ENCODE measurements around the gene ABHD16B.

Gene ABHD16B

DNA sequence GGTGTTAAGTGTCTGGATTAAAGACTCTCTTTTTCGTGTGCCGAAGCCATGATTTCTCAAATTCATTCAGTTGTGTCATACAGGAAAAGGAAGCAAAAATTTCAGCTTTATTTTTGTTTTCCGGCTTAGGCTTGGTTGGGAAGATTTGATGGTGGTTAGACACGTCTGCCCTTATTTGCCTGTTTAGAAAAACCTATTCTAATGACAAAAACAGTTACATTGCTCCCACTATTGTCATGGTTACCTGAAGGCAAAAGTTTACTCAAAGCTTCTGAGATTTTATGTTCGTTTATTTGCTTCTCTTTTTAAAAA lies 34.6 kb downstream of the ABHD16B start:
- no peak for DNase-seq (ENCODE audit: low read depth)

DNA sequence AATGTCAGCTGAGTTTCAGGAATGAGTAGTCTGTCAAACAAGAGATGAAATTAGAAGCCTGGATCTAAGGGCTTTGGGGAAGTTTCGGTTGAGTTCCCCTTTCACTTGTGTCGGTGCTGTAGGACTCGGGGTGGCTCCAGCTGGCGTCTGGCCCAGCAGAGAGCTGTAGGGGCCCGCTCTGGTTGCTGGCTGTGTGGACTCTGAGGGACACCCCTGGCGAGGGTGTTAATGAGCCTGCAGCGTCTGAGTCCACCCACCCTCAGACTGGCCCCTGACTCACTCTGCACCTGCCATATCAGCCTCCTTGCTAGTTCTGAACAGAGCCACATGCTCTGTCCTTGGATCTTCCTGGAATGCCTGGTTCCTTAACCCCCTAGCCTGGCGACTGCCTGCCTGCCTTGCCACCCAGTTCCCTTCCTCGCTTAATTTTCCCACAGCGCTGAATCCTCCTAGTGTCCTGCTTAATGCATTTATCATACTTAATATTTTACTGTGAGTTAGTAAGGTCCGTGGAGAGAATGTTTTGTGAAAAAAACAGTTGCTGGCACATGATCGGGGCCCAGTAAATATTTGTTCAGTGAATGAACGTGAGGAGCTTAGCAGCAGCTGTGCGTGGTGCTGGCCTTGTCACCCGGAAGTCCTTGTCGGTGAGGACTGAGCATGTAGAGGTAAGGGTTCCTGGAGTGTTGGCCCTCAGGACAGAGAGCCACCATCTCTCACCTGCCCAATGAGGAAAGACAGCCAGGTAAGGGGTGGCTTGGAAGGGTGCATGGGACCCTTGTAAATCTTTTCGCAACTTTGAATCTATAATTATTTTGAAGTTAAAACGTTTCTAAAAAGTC lies 35.2 kb downstream of the ABHD16B start:
- DNase-seq (ENCODE audit: low read depth): no peak

DNA sequence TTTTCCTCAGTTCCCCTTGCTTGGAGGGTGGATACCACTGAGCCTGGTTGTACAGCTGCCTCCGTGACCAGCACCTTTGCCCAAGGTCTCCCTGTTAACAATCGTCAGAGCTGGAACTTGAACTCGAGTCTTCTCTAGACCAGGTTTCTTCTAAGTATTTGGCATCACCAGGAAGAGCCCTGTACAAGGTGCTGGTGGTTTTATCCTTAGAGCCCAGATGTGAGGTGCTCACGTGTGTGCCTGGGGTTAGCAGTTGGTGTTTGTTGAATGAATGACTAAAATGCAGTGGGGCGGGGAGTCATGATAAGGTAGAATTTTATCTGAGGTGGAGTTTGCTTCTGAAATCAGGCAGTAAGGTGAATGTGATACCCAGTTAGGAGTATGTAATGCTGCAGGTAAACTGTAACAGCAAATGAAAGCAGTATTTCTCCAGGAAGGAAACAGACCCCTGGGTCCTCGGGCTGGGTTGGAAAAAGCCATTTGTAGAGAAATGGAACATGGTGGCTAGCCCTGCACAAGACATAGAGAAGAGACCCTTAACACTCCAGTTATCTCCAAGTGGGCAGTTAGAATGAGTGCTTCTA lies 36.8 kb downstream of the ABHD16B start:
- DNase-seq (ENCODE audit: low read depth): no peak

DNA sequence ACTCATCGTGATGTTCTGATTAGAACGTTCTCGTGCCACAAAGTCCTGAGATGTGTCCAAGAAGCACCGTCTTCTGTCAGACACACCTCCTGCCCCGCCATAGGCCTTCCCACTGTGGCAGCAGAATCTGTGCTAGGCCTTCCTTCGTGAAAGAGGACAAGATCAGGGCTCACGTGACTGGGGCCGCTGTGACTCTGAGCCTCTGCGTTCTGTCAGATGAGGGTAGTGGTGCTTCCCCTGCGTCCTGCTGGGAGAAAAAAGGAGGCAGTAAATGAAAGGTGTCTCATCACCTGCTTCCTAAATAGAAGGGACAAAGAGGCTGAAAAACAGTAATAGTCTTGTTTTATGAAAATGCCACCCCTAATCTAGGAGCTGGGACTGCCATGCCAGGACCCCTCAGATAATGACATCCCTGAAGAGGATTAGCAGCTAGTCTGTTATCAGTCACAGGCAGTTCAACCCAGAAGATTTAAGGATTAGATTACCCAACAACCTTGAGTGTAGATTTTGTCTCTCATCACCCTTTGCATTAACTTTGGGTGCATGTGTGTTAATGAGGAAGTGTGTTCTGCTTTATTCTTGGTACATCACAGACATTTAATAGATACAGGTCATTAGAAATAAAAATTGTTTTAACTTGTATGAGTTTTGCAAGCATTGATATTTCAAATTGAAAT lies 37.7 kb downstream of the ABHD16B start:
- no peak for DNase-seq (ENCODE audit: low read depth)

DNA sequence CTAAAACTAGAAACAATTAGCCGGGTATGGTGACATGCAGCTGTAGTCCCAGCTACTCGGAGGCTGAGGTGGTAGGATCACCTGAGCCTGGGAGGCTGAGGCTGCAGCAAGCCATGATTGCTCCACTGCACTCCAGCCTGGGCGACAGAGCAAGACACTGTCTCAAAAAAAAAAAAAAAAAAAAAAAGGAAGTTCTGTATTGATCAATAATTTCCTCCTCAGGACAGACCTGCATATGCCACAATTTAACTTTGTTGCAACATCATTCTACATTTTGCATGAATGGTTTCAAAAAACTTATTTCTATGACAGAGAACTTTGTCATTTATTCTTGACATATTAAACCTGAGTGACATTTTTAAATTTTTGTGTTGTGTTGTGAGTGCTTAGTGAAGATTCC lies 39.1 kb downstream of the ABHD16B start:
- no peak for DNase-seq (ENCODE audit: low read depth)

DNA sequence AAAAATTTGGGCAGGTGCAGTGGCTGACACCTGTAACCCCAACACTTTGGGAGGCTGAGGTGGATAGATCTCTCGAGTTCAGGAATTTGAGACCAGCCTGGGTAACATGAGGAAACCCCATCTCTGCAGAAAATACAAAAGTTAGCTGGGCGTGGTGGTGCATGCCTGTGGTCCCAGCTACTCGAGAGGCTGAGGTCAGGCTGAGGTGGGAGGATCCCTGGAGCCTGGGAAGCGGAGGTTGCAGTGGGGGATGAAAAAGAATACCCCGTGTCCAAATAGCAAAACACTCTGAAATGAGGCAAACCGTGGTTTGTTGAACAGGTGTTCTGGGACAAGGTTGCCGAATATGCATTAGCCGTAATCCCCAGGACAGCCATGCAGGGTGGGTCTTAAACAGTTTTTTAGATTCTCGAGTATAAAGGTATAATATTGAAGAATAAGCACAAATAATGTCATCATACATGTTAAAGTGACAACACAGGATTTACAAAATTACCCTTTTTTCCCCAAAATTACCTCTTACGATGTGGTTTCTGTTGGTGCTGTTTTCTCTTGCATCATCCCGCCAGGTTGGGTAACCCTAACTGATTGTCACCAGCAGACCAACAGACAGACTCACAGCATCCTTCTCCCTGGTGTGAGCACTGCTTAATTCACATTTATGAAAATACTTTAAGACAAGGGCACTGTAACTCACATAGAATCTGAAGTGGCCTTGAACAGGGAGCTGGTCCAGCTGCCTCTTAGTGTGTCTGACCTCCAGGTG lies 42.7 kb downstream of the ABHD16B start:
- DNase-seq (ENCODE audit: low read depth): no peak

DNA sequence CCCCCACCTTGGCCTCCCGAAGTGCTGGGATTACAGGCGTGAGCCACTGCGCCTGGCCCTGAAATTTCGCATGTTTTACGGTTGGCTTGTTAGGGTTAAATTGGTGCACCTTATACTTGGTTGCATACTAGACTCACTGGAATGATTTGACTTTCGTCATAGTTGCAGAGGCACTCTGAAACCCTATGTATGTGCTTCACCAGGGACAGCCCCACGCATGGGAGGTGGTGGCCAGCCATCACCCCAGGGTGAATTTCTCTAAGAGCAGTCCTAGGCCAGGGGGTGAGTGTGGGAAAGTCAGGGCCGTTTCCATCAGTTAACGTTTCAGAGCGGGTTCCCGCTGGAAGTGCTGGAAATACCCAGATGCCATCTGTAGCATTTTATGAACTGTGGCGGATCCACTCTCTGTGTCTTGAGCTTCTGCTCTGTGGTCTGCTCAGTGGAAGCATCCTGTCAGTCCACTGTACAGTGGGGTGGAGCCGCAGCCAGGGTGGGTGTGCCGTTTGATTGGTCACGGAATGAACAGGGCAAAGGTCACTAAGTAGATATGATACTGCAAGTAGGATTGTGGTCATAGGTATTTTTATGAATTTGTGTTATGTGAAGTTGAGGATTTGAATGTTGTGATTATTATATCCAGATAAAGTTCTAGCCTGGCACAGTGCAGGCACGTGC lies 46.8 kb downstream of the ABHD16B start:
- no peak for DNase-seq (ENCODE audit: low read depth)

DNA sequence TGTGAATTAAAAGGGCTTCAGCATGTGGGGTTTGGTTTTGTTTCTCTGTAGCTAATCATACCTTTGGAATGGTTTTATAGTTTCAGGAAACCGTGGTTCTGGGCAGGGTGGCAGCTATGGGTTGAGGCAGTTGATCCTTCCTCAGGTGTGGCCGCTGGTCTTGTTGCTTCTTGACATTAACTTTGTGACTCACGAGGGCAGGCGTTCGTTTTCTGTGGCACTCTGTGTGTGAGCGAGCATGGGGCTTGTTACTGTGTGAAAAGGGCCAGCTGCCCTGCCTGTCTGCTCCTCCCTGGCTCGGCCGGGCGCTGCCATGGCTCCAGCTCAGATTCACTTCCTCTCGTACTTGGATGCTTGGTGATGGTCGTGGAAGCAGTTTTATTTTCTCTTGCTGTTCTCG lies 49.9 kb downstream of the ABHD16B start:
- DNase-seq (ENCODE audit: low read depth): no peak
